EH (cell line): ENCODE measurements around the gene TSPAN12.
"Not testable (repeated sequence)": the region's sequence is repeated elsewhere in the genome, so short reads cannot be mapped to it uniquely, and the experiment has no call there.

Source experiments
- DNase-seq: peaks from one replicate; pipeline ENCODE4 v3.0.0-alpha.2; 2015; ENCODE audit warnings: low read depth

TSPAN12 gene, protein sequence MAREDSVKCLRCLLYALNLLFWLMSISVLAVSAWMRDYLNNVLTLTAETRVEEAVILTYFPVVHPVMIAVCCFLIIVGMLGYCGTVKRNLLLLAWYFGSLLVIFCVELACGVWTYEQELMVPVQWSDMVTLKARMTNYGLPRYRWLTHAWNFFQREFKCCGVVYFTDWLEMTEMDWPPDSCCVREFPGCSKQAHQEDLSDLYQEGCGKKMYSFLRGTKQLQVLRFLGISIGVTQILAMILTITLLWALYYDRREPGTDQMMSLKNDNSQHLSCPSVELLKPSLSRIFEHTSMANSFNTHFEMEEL

GRCh38 chr7:120857588-120858573 lies at the start of gene TSPAN12:
Gene TSPAN12, minus strand, starts transcription at chr7:120858144. Its CDS starts 1,381 bp downstream, at chr7:120856763.
- peak; percentile 75 for DNase-seq

DNA sequence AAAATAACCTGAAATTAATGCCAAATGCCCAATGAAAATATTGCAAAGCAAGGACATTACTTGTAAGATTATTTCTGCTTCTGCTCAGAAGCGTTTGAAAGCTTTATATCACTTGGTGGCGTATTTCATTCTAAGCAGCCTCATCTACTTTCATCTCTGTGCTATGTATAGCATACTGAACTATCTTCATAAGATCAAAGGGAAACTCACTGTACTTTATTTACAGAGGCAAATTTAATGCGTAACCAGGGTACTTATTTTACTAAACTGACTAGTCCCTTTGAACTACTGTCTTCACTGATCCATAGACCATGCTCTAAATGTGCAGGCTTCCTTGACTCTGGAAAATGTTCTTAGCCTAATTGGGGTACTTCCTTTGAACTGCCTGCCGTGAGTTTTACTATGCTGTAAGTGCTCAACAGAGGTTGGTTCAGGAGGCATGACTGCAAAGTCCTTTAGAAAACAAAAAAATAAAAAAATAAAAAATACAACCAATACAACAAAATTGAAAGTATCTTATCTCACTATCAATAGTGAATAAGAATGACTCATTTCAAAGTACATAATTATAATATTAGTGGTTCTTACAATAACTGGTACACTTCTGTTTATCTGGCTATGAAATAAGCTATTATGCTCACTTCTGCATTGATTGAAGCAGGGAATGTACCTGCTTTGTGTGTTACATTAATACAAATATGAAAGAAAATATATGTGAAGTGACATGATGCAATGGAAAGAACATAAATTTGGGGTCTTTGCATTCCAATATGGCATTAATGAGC lies 41.0 kb upstream of the TSPAN12 start:
- no peak for DNase-seq

GRCh38 chr7:120895253-120895652 lies 37.3 kb upstream of the TSPAN12 start:
- not testable (repeated sequence) for DNase-seq

GRCh38 chr7:120885602-120886001 lies 27.7 kb upstream of the TSPAN12 start:
- DNase-seq: not testable (repeated sequence)

DNA sequence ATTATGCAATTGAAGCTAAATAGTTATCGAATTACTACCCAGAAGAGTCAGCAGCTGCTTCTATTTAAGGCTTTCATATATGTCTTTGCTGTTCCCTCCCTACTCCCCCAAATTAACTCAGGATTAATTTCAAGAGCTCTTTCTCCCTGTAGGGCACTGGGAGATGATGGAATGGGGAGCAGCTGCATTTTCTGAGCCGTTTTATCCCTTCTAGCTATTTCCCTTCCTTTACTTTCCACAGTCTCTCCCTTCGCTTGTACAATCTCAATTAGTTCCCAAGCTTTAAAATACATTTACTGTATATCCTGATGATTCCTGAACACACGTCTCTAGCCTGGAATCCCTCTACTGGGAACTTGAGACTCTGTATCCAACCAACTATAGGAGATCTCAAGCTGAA lies 19.8 kb upstream of the TSPAN12 start:
- DNase-seq: no peak

DNA sequence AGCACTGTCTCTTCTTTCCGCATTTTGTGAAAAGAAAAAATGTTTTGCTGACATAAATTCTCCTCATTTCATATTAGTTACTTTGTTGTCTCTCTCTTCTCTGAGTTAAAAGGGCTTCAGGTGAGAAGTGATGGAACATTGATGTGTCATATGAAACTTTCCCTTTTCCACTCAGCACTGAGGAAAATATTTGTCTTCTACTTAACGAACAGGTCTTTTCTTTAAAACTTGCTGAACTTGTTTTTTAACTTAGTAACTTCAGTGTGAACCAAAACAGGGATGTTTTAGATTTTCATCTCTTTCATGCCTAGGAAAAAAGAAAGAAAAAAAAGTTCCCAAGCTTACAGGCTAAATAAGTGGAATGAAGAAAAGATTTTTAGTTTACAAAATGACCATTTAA lies 19.0 kb upstream of the TSPAN12 start:
- DNase-seq: no peak

DNA sequence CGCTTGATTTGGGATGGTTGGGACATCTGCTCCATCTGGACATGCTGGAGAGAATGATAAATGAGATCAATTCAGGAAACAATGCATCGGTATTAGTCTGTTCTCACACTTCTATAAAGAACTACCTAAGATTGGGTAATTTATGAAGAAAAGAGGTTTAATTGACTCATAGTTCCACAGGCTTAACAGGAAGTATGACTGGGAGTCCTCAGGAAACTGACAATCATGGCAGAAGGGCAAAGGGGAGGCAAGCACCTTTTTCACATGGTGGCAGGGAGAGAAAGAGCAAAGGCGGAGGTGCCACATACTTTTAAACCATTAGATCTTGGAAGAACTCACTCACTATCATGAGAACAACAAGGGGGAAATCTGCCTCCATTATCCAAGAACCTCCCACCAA lies 16.8 kb upstream of the TSPAN12 start:
- DNase-seq: no peak

GRCh38 chr7:120874016-120874415 lies 16.1 kb upstream of the TSPAN12 start:
- no peak for DNase-seq

DNA sequence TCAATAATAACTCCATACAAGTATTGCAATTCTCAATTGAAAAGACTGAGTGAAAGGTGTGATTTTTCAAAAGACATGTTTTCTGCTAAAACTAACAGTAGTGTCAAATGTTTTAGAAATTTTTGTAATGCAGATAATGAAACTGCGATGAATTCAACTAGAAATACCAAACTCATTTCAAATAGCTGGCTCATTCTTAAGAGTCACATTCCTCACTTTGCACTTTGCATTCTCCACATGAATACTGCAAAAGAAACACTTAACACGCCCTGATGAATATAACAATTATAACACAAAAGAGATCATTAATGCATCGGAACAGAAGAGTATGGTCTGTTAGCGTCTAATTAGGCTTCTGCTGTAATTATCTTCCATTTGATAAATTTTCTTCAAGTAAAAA lies 15.5 kb upstream of the TSPAN12 start:
- DNase-seq: no peak

GRCh38 chr7:120869700-120870099 lies 11.8 kb upstream of the TSPAN12 start:
- no peak for DNase-seq

- DNase-seq: peak; percentile 3
These were observed 10.0 kb upstream of the TSPAN12 start for GRCh38 chr7:120867932-120868331.

GRCh38 chr7:120865191-120865981 lies 7.4 kb upstream of the TSPAN12 start:
- DNase-seq: no peak

DNA sequence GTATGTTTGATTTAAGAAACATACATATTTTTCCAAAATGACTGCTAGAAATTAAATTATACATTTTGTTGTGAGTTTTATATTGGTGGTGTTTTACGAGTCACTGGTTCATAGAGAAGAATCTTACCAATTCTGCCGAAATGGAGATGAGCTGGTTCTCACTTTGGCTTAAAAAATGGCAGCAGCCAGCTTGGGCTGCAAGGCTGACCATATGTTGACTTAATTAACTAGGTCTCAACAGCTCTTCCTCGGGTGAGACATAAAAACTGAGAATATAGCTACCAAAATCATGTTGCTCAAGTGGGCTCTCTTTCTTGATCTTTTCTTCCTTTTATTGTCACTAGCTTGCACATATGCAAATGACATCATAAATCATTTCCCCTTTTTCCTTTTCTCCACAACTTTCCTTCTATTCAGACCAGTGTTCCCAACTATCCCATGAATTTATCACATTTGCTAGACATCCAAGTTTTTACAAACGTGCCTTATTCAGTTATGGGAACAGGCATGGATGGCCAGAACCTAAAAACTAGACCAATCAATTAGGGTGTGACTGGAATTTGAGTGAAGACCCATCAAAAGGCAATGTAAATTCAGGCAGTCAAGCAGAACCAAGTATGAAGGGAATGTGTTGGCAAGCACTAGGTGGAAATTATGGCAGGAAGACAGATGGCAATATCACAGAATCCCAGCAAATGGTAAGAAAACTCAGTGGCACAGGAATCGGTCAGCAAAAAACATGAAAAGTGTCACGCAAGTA lies 6.4 kb upstream of the TSPAN12 start:
- DNase-seq: no peak

DNA sequence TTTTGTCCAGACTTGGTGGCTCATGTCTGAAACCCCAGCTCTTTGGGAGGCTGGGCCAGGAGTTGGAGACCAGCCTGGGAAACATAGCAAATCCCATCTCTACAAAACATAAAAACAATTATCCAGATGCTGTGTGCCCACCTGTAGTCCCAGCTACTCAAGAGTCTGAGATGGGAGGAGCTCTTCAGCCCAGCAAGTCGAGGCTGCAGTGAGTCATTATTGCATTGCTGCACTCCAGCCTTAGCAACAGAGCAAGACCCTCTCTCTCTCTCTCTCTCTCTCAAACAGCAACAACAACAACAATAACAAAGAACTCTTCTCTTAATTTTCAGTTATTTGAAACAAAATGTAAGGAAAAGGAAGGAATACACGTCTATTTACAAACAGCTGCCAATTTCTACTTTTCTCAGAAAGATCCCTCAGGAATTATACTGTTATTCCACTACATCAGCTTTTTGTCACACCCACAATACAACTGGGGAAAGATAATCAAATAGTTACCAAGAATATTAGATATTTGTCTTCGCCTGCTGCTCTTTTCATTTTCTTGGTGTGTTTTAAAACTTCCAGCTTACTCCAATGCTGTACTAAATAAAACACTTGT lies 5.1 kb upstream of the TSPAN12 start:
- no peak for DNase-seq

- DNase-seq: no peak
These were observed 2.2 kb upstream of the TSPAN12 start for GRCh38 chr7:120860156-120860555.

GRCh38 chr7:120859459-120859858 lies 1.5 kb upstream of the TSPAN12 start:
- DNase-seq: no peak

DNA sequence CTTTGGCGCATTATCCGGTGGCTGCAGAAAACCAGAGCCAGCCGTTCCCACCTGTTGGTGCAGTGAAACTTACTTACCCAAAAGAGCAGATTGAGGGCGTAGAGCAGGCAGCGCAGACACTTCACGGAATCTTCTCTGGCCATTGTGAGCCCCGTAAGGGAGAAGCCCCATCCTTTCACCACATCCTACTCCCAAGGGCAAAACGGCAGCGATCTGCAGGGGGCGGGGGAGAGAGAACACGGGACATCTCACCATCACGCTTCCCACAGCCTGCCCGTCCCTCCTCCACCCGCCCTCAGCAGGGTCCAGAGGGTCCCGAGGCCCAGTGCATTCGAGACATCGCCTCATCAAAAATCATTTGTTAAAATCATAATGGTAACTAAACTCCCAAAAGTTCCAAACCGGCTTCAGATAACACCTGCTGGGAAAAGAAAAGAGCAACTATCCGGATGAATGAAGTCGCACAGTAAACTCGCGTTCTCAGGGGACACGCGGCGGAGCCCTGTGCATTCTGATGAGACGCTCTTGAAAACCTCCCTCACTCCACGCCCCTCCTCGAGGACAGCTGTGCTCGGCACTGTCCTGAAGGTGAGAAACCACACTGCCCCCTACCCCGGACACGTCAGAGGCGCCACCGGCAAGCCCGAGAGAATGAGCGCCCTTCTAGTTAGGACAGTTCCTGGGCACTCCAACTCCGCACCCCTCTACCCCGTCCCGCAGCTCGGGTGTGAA lies 1.2 kb downstream of the TSPAN12 start:
- DNase-seq: peak; percentile 5

- DNase-seq: no peak
These were observed 1.7 kb downstream of the TSPAN12 start for GRCh38 chr7:120856198-120856597.

- no peak for DNase-seq
These were observed 5.2 kb downstream of the TSPAN12 start for GRCh38 chr7:120852700-120853099.

DNA sequence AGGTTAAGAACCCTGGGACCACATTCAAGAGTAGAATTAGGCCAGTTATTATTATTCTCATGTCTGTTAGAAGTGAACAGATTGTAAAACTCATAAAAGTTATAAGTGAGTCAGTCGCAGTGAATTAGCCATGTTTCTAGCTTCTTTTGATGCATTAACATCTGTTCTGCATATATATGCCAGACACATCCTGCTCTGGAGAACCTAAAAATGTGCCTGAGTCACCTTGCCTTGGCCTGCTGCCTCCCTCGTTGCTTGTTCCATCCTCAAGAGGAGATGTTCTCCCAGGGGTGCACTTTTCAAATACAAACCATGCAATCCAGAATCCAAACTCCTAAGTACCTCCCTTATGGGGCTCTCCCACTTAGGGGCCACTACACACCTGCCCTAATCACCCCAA lies 14.8 kb downstream of the TSPAN12 start:
- DNase-seq: peak; percentile 2
